Right lobe of liver (tissue), 4 donors: ENCODE data around the gene CPXM2.

Experiments used
- CTCF ChIP-seq, 4 donors: fragments of 200-600 bp in 3 of 4; fragments of 450-650 bp in 1 of 4; IDR thresholded peaks; one replicate each; pipeline versions ENCODE4 v1.5.1 to v1.8.0; 2016 to 2022; ENCODE audit warnings: antibody characterized with exemption in 4 of 4, mild to moderate bottlenecking in 2 of 4
- POLR2A ChIP-seq: fragments of 450-650 bp; IDR thresholded peaks from one replicate; pipeline ENCODE4 v1.6.1; 2017; ENCODE audit warnings: antibody characterized with exemption, mild to moderate bottlenecking
- donor health status: DM: no; HTN: no; CAD: no.
- donor health status: DM: no; HTN: no; CAD: no.
- donor health status: DM: no; HTN: yes; CAD: no.

- TF ChIP-seq CTCF (IDR thresholded peaks at IDR 0.05), result no peak
- TF ChIP-seq POLR2A, result no peak
Observed at GRCh38 chr10:123760356-123761037, 131.1 kb downstream of the CPXM2 start.
